ENCODE measurements around the gene FAXC.

- TF ChIP-seq, protein P1, sequence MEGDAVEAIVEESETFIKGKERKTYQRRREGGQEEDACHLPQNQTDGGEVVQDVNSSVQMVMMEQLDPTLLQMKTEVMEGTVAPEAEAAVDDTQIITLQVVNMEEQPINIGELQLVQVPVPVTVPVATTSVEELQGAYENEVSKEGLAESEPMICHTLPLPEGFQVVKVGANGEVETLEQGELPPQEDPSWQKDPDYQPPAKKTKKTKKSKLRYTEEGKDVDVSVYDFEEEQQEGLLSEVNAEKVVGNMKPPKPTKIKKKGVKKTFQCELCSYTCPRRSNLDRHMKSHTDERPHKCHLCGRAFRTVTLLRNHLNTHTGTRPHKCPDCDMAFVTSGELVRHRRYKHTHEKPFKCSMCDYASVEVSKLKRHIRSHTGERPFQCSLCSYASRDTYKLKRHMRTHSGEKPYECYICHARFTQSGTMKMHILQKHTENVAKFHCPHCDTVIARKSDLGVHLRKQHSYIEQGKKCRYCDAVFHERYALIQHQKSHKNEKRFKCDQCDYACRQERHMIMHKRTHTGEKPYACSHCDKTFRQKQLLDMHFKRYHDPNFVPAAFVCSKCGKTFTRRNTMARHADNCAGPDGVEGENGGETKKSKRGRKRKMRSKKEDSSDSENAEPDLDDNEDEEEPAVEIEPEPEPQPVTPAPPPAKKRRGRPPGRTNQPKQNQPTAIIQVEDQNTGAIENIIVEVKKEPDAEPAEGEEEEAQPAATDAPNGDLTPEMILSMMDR (IDR thresholded peaks at IDR 0.05): no peak
- no peak for TF ChIP-seq POLR2A (IDR thresholded peaks at IDR 0.05)
Observed at GRCh38 chr6:99285881-99286280, 63.6 kb downstream of the FAXC start.

Data from lower leg skin (tissue), 3 donors.